GM12892 (cell line): ENCODE measurements around the gene RAP1GAP2.

ENCODE experiments used
- POLR2A ChIP-seq: IDR thresholded peaks from 2 replicates; pipeline ENCODE4 v1.6.1; 2011; ENCODE audit warnings: low read depth, low read length, control low read depth
- POLR2AphosphoS5 ChIP-seq: IDR thresholded peaks from 2 replicates; pipeline ENCODE4 v1.6.1; 2011; ENCODE audit warnings: low read depth, low read length, control low read depth
- TAF1 ChIP-seq: IDR thresholded peaks from 2 replicates; pipeline ENCODE4 v1.6.1; 2011; ENCODE audit warnings: low read depth, mild to moderate bottlenecking, control low read depth, low read length, borderline replicate concordance

- TF ChIP-seq POLR2AphosphoS5, result no peak
- no peak for TF ChIP-seq POLR2A
- TF ChIP-seq TAF1, result no peak
These were observed 231.7 kb downstream of the RAP1GAP2 start for GRCh38 chr17:3027786-3028532.
